OCI-LY3 (cell line): ENCODE data around the gene SLC4A1.

Experiments
- EZH2phosphoT487 ChIP-seq: fragments of 200-600 bp; shearing (Covaris generic); IDR thresholded peaks from 2 replicates; pipeline ENCODE4 v1.6.1; 2018; ENCODE audit warnings: antibody characterized with exemption, mixed run types, low read depth
- TF ChIP-seq, protein P1 (sequence below): fragments of 200-600, 300-600 bp; sonication (generic); IDR thresholded peaks from 2 replicates; pipeline ENCODE4 v1.5.1; 2014; ENCODE audit warnings: antibody characterized with exemption, low read length, low read depth

GRCh38 chr17:44272321-44272951 is 4.5 kb upstream of the SLC4A1 start:
- TF ChIP-seq, protein P1, sequence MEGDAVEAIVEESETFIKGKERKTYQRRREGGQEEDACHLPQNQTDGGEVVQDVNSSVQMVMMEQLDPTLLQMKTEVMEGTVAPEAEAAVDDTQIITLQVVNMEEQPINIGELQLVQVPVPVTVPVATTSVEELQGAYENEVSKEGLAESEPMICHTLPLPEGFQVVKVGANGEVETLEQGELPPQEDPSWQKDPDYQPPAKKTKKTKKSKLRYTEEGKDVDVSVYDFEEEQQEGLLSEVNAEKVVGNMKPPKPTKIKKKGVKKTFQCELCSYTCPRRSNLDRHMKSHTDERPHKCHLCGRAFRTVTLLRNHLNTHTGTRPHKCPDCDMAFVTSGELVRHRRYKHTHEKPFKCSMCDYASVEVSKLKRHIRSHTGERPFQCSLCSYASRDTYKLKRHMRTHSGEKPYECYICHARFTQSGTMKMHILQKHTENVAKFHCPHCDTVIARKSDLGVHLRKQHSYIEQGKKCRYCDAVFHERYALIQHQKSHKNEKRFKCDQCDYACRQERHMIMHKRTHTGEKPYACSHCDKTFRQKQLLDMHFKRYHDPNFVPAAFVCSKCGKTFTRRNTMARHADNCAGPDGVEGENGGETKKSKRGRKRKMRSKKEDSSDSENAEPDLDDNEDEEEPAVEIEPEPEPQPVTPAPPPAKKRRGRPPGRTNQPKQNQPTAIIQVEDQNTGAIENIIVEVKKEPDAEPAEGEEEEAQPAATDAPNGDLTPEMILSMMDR = no peak
- TF ChIP-seq EZH2phosphoT487 = no peak
